Stimulated activated CD4-positive, alpha-beta T cell treated with anti-CD3 and anti-CD28 coated beads, Interleukin-4, amount 100 ng/mL, for 48 hours (primary cell): ENCODE measurements around the gene STX7.

Source experiments
- DNase-seq, 2 donors: peaks; one replicate each; pipeline ENCODE4 v3.0.0-alpha.2; 2020; ENCODE audit warnings: low read depth in 2 of 2

The STX7 gene

DNA sequence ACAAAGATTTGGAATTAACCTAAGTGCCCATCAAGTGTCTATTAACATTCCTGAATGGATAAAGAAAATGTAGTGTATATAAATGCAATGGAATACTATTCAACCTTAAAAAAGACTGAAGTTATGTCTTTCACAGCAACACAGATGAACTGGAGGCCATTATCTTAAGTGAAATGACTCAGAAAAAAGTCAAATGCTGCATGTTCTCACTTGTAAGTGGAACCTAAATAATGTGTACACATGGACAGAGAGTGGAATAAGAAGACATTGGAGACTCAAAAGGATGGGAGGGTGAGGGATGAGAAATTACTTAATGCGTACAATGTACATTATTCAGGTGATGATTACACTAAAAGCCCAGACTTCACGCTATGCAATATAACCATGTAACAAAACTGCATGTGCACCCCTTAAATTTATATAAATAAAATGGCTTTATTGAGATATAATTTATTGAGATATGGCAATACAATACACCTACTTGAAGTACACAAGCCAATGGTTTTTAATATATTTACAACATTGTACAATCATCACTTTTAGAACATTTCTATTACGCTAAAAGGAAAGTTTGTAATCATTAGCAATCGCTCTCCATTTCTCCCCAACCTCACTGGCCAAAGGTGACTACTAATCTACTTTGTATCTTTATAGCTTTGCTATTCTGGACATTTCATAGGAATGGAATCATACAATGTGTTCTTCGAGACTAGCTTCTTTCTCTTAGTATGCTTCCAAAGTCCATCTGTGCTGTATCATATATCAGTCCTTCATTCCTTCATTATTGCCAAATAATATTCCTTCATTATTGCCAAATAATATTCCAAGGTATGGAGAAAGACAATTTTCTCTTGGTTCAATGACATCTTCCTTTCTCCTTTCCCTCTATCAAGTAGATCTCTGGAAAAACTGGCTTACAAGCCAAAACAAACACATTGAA lies 5.8 kb downstream of the STX7 start:
- DNase-seq = no peak

DNA sequence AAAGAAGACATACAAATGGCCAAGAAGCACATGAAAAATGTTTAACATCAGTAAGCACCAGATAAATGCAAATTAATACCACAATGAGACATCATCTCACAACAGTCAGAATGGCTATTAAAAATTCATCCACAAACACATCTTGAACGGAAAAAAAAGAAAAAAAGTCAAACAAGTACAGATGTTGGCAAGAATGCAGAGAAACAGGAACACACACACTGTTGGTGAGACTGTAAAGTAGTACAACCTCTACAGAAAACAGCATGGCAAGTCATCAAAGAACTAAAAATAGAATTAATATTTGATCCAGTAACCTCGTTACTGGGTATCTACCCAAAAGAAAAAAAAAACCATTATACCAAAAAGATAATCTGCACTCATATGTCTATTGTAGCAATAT lies 6.5 kb downstream of the STX7 start:
- no peak for DNase-seq

DNA sequence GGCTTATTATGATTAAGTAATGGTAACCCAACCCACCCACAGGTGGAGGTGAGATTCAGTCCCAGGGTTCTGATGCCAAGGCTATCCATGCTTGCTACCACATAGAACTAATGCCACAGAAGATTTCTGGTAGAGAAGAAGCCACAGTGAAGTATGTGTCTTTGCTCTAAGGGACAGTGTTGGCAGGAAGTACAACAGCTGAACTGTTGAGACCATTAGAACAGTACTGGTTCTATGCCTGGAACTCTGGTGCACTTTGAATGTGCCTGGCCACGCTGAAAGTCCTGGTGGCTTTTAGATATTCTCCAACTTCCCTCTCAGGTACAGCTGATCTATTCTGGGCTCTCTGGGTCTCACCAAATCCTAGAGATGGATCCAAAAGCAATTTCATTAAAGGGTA lies 7.8 kb downstream of the STX7 start:
- no peak for DNase-seq

DNA sequence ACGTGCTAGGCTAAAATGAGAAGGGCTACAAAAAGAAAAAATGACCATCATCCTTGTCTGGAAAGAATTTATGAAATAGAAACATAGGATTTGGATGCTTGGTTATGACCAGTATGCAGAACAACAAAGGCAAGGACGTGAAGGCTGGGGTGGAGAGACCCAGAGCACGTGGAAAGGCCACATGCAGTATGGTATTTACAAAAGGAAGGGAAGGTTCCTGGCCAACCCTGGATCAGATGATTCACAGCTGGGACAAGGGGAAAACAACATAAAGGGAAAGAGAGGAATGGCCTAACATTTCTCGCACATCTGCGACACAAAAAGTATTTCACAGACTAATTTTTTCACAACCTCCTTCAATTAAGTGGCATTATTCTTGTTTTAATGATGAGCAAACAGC lies 8.2 kb downstream of the STX7 start:
- DNase-seq = no peak

DNA sequence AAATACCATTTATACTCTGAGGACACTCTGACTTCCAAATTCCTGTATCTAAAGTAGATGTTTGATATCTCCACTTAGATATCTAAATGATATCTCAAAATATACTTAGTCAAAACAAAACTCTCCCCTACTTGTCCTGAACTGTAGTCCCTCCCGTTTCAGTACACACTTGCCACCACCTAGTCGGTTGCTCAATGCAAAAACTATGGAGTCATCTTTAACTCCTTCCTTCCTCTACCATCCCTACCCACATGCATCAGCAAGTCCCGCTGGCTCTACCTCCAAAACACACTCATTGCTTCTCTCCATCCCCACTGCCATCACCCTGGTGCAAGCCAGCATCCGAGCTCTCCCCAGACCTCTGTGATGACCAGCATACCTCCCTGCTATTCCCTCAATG lies 13.2 kb downstream of the STX7 start:
- DNase-seq = no peak

DNA sequence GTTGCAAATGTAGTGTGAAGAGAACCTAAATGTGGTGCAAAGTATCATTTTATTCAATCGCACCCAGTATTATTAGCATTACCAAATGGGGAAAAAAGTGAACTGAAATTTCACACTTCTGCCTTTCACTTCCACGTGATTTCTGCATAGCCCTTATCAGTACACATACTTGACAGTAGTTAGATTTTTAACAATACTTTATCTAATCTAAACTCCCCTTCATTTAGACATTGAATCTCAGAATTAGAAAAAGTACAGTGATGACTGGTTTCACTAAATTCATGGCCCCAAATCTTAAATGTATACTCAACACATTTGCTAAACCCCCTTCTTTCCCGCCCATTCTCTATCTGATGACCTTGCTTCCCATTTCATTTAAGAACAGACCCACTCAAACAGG lies 14.3 kb downstream of the STX7 start:
- no peak for DNase-seq

DNA sequence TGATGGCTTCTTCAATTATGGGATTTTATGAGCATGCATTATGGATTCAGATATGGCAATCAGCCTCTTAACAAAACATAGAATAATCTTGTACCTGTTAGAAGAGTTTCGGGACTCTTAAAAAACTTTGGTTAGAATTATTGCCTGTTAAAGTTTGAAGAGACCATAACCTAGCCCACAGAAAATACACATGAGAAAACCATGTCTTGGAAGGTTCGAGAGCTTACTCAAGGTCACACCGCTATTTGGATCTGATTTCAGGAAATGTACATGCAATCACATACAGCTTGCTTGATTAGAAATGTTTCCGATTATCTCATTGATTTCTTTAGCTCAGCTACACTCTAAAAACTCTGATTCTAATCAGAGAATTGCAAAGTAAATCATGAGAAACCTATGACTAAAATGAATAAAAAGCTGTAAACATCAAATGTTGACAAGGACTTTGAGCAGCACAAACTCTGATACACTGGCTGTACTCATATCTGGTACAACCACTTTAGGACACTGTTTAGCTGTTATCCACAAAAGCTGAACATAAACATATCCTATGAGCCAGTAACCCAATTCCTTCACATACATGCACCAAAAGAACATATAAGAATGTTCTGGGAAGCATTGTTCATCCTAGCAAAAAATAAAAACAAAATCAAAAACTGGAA lies 16.3 kb downstream of the STX7 start:
- no peak for DNase-seq

DNA sequence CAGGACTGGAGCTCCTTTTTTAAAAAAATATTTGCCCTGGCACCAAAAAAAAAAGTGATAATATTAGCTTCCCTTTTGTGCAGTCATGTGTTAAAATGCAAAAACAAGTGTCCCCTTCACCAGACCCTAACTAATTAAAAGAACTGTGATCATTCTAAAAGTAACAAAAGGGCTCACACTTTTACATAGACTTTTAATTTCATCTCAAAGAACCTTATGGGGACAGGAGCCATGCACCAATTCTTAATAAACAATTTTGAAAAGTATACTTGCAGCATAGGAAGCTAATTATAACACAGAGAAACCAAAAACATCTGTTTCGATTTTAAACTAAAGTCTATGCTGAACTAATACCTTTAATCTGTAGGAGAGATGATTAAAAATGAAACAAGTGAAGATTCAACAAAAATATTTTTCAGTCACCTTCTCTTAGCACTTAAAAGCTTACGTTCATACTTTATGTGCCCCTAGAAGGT lies 17.3 kb downstream of the STX7 start:
- DNase-seq = no peak

DNA sequence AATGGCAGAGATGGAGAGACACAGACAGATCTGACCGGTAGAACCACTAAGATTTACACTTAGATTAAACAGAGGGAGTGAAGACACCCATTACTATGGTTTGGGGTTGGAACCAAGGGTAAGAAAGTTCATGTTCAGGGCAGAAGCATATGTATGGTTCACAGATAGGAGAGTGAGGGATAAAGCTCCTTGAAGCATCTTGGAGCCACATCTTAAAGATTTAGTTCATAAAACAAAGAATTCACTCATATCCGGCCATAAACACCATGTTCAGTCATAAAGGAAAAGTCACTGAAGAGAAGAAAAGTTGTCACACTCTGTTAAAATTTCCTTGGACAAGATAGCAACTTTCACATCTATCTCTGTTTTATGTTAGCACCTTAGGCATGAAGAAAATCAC lies 18.0 kb downstream of the STX7 start:
- DNase-seq = no peak

DNA sequence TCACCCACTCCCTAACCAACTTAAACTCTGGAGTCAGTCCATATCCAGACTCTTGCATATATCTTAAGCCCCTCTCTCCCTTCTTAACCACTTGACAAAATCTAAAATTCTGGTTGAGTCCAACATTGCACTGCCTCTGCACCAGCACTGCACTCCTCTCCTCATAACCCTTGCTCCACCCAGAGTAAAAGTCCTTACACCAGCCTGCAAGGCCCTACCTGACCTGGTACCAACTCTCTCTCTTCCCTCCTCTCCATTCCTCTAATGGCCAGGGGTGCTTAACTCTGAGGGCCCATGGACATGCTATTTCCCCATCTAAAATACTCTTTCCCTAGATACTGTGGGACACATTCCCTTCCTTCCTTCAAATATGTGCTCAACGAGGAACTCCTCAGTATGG lies 21.0 kb downstream of the STX7 start:
- DNase-seq = no peak

DNA sequence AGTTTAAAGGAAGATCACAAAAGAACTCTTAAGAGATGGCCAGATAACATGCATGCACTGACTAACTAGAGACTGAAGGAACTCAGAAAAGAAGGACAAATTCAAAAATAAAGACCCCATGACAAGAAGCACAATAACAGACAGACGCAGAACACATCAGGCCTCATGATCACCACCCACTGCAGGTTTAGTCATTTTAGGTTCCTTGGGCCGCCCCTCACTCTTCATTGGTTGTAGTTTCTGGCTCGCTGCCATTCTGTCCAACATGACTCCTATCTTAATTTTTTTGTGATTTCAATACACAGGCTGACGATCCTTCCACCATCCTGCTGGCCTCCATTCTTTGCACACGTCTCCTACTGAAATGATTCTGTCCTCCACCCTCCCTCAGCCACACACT lies 21.6 kb downstream of the STX7 start:
- DNase-seq = peak in 1 of 2 donors; percentile 6

DNA sequence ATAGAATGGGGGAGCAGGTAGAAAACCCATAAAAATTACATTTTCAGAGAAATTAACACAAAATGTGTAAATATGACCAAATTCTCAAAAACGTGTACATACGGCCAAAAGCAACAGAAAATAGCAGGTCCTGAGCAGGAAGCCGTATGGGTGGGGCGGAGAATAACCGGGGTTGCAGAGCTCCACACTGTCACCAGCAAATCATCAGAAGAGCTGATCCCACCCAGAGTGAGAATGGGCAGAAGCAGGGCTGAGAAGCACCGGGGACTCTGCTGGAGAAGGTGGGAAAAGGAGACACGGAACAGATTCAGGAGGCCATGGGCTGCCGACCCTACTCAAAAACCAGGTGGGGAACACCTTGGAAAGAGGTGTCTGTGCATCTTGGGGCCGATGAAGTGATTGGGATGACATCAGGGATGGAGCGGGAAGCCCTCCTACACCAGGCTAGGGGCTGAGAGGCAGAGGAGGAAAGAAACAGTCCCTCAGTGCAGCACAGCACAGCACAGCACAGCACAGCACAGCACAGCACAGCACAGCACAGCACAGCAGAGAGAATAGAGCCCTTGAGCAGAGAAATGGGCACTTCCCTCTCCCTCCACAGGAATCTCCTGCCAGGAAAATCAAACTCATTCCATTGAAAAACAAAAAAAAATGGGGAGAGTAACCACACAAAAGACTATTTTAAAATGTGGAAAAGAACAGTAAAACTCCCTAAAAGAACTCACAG lies 22.3 kb downstream of the STX7 start:
- no peak for DNase-seq

DNA sequence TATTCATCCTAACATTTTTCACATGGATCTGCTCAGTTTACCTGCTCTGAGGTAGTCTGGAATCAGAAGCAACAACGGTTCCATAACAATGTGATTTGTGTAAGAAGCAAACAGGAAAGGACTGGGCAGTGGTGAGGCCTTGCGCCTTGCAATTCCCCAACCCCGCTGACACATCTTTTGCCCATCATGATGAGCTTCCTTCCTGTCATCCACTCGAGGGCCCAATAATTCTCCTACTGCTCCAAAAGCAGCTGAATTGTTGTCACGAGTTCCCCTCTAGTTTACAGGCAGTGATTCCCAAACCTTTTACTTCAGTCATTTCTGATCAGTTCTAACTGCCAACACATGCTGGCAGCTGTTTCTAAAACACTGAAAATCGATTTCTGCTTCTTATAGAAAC lies 22.9 kb downstream of the STX7 start:
- DNase-seq = no peak

DNA sequence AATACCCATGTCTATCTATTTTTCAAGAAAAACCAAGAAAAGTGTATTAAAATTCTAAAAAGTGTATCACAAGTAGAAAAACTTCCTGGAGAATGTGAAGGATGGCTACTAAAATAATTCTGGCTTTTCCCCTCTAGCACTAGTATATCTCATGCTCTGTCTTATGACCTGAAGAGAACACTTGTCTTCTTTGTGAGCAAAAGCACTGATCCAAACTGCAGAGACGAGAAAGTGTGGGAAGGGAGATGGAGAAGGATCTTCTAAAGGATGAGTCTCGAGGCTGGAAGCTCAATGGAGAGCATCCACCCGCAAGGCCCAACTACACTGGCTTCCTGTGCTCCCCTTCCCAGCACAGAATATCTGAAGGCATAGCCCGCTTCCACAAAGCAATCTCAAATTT lies 23.5 kb downstream of the STX7 start:
- DNase-seq = no peak

DNA sequence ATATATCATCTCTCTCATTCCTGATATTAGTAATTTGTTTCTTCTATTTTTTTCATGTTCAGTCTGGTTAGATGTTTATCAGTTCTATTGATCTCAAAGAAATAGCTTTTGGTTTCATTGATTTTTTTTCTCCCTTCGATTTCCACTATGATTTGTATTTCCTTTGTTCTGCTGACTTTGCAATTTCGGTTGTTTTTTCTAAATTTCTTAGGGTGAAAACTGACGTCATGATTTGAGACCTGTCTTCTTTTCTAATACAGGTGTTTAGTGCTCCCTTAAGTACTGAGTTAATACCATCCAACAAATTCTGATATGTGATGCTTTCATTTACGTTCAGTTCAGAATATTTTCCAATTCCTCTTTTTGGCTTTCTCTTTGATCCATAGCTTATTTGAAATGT lies 25.2 kb downstream of the STX7 start:
- no peak for DNase-seq

DNA sequence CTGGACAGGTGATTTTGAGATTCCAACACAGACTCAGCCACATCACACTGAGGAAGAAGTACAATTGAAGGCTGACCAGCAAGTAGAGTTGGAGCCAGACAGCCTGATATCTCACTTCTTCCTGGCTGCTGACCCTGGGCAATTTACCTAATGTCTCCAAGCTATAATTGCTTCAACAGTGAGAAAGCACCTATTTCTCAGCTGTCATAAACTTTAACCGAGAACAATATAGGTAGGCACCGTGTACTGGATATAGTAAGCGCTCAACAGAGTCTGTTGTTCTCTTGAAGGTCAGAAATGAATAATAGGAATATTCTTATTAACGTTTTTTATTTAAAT lies 28.3 kb downstream of the STX7 start:
- no peak for DNase-seq

DNA sequence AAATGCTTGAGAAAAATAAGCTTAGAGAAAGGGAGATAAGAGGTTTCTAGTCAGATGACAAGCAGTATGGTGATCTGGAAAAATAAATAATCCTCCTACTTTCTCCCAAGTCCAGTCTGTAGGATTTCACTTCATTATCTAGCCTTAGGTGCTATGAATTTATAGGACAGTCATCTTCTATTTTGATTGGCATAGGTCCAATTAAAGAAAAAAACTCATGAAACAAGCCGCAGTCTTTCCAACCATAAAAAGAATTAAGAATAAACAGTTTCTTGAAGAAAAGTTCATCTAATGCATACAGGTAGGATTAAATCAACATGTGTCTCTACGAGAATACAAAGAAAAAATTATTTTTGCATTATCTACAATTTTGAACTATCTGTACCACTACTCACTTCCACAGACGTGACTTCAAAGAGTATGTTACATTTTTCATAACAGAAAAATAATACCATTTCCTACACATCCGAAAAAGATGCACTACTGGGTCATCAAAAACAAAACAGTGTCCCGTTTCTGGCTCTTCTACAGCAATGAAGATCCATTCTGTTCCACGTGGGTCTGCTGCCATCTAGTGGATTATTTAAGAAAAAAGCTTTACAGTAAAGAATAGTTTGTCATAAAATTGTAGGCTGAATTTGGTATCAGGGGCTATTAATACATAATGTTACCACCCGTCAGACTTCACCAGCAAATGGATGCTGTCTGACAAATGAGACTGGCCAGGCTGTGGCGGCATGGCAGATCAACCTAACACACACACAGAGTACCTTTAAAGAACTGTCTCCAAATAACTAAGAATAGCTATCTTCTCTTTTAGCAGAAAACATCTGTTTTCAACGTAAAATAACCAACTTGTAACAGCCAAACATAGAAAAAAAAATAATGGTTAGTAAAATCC lies 28.9 kb downstream of the STX7 start:
- peak; percentile 11 to 34 for DNase-seq

DNA sequence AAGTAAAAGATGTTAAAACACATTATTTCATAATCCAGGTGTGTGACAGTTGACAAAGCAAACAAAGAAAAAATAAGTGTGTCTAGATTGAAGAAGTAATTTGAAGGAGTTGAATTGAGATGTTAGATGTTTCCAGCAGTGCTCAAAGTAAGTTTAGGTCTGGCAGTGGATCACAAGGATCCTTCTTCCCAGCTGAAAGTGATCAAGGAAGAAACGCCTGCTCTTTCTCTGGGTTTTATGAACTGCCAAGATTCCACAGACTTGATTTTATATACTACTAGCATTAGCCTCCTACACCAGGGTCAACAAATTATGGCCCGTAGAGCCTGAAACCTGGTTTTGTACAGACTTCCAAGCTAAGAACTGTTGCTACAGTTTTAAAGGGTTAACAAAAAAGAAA lies 30.3 kb downstream of the STX7 start:
- DNase-seq = no peak

DNA sequence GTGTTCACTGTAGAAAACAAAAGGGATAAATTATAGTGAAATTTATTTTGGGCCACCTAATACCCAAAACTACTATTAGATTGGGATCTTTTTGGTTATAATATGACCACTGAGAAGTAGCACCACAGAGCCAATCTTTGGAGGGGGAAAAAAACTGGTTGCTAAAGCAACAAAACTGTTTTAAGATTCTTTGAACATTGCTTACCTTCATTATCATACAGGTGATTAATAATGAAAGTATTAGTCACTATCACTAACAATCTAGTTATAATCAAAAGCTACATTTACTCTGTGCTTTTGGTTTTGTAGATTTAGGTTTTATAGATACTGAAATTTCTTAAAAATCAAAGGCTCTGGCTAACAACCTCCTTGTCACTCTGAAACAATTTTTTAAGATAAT lies 31.7 kb downstream of the STX7 start:
- DNase-seq = no peak

DNA sequence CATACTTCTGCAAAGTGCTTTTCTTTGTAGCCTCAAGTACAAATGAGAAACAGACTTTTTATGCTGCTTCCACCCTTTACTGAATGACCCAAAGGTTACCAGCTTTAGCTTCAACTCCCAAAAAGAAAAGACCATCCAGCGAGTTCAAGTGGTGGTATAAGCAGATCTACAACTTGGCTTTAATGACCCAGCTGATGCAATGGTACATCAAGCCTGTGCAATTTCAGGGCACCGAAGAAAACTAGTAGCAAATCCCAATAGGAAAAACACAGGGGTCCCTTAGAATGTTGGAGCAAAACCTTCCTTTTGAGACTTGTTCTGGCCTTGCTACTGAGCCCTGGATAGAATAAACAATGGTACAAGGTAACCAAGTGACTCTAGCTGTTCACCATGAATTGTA lies 33.8 kb downstream of the STX7 start:
- DNase-seq = no peak

DNA sequence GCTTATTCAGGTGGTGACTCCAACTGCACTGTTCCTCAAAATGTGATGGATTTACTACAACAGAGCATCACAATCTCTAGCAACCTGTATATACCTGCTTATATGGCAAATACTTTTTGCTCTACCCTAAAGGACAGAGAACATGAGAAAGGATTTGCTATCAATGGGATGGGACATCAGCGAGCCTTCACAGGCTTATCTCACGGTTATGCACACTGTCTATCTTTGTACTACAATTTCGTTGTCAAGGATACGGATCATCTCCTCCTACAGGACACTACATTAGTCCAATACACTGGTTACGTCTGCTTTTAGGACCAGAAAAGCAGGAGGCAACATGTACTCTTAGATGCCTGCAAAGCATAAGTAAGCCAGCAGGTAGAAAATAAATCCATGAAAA lies 34.2 kb downstream of the STX7 start:
- DNase-seq = no peak

DNA sequence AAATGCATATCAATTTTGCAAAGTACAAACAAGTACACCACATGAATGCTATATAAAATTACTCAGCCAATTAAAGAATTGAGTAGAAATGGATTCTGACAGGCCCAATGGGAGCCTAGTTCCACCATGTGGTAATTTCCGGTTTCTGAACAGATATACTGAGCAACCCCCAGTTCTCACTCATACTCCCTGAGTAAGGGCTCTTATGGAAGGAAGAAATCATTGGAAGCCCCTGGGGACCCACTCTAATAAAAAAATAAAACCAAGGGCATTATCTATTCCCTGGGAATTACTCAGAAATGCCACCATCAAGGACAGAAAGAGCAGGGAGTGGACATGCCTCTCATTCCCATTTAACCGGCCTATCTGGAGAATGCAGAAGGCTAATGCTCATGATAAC lies 34.6 kb downstream of the STX7 start:
- DNase-seq = no peak
